Endodermal cell (in vitro differentiated cells): ENCODE results near the gene UBE2Q2. TPM values are rescaled to one million over a fixed set of nuclear protein-coding genes. Genes with fewer than 3 reads are reported as not detected.

ENCODE experiments used
- DNase-seq: peaks from one replicate; pipeline ENCODE4 v3.0.0-alpha.2; 2017
- H3K27ac ChIP-seq: 2 replicates; pipeline ENCODE4 v1.5.1; 2013; ENCODE audit warnings: mild to moderate bottlenecking, low read depth, low read length, moderate library complexity
- H3K27me3 ChIP-seq: 2 replicates; pipeline ENCODE4 v1.6.1; 2013; ENCODE audit warnings: mild to moderate bottlenecking, low read length, moderate library complexity; ENCODE audit not compliant: insufficient read depth, control insufficient read depth, poor library complexity, severe bottlenecking
- H3K36me3 ChIP-seq: 2 replicates; pipeline ENCODE4 v1.7.0; 2013; ENCODE audit warnings: mild to moderate bottlenecking, low read length, moderate library complexity; ENCODE audit not compliant: control insufficient read depth, insufficient read depth
- H3K4me1 ChIP-seq: one replicate; pipeline ENCODE4 v1.7.0; 2013; ENCODE audit warnings: low read length; ENCODE audit not compliant: control insufficient read depth, insufficient read depth
- H3K4me3 ChIP-seq: 2 replicates; pipeline ENCODE4 v1.5.1; 2013; ENCODE audit warnings: mild to moderate bottlenecking, low read length, moderate library complexity
- H3K9ac ChIP-seq: 2 replicates; pipeline ENCODE4 v1.6.1; 2013; ENCODE audit warnings: mild to moderate bottlenecking, low read length, moderate library complexity; ENCODE audit not compliant: poor library complexity, severe bottlenecking; ENCODE audit errors: extremely low read depth
- H3K9me3 ChIP-seq: 2 replicates; pipeline ENCODE4 v1.6.1; 2013; ENCODE audit warnings: mild to moderate bottlenecking, low read length, moderate library complexity; ENCODE audit not compliant: control insufficient read depth
- H3K27ac Mint-ChIP-seq: 2 replicates; pipeline ENCODE4 v1.8.0; 2020; ENCODE audit warnings: mixed read lengths
- H3K27me3 Mint-ChIP-seq: 2 replicates; pipeline ENCODE4 v1.8.0; 2021; ENCODE audit warnings: mild to moderate bottlenecking, mixed read lengths; ENCODE audit not compliant: insufficient read depth
- H3K36me3 Mint-ChIP-seq: 2 replicates; pipeline ENCODE4 v1.8.0; 2020; ENCODE audit warnings: low read depth, mixed read lengths
- H3K4me1 Mint-ChIP-seq: 2 replicates; pipeline ENCODE4 v1.8.0; 2020; ENCODE audit warnings: mixed read lengths
- H3K4me3 Mint-ChIP-seq: 2 replicates; pipeline ENCODE4 v1.8.0; 2020; ENCODE audit warnings: mild to moderate bottlenecking, moderate library complexity, mixed read lengths
- H3K9me3 Mint-ChIP-seq: 2 replicates; pipeline ENCODE4 v1.8.0; 2020; ENCODE audit warnings: mild to moderate bottlenecking, mixed read lengths
- WGBS, 2 experiments: methylation state at CpG; one replicate each; pipeline versions ENCODE4 v1.1.5 to v1.1.7; 2013; ENCODE audit warnings: missing lambda C conversion rate in 2 of 2, mixed read lengths in 1 of 2; ENCODE audit not compliant: insufficient coverage in 1 of 2, insufficient read length in 1 of 2; 5-methylcytosine and 5-hydroxymethylcytosine counted together
- total RNA-seq, 2 donors: library from RNA; stranded (reverse); fragmentation: NEBNext Ultra II Directional in 1 of 2; extraction: Animal tissue kit (Norgen Biotek cat#: 25700) in 1 of 2; gene quantifications; 2 replicates in 1 of 2; 3 replicates in 1 of 2; pipeline ENCODE4 v1.2.1, GENCODE V29; 2021
- TF ChIP-seq, protein P1 (sequence below): fragments of 200-600 bp; sonication (generic); conservative IDR thresholded peaks from 2 replicates; pipeline ENCODE4 v1.5.0; 2021; ENCODE audit warnings: antibody characterized with exemption, mild to moderate bottlenecking

UBE2Q2 gene
- total RNA-seq, 2 donors from 2014 or later, result 29.5 to 37.1 TPM

DNA sequence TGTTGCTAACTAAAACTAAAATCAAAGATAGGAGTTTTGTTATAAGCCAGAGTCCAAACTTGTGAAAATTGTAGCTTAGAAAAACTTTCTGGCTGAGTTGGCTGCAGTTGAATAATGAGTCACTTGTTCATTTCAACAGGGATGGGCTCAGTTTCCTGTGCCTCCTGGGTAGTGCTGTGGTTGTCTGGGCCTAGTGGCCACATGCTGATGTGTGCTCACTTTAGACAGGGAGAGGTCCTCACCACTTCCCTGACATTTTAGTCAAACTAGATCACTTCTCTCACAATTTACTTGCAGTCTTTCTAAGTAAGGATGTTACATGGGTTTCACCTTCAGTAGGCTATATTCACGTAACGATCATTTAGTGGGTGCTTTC is 6.3 kb upstream of the UBE2Q2 start:
- Histone ChIP-seq H3K4me1 (no peaks in the 10 kb centered on the region), H3K4me3 (no peak overlapping the region), H3K36me3 (no peaks in the 10 kb centered on the region), H3K27ac (no peak overlapping the region), H3K27me3 (no peaks in the 10 kb centered on the region), H3K9me3 (no peaks in the 10 kb centered on the region), H3K9ac (no peak overlapping the region)
- H3K4me1 Mint-ChIP-seq, result peaks cover 8% of the 10 kb centered on the region
- WGBS, 2 experiments, result 84 to 96% methylated on average over 2 of the region's 2 CpGs
- H3K27me3 Mint-ChIP-seq, result peaks cover 11% of the 10 kb centered on the region
- H3K36me3 Mint-ChIP-seq, result no peaks in the 10 kb centered on the region
- no peak for DNase-seq
- TF ChIP-seq, protein P1, sequence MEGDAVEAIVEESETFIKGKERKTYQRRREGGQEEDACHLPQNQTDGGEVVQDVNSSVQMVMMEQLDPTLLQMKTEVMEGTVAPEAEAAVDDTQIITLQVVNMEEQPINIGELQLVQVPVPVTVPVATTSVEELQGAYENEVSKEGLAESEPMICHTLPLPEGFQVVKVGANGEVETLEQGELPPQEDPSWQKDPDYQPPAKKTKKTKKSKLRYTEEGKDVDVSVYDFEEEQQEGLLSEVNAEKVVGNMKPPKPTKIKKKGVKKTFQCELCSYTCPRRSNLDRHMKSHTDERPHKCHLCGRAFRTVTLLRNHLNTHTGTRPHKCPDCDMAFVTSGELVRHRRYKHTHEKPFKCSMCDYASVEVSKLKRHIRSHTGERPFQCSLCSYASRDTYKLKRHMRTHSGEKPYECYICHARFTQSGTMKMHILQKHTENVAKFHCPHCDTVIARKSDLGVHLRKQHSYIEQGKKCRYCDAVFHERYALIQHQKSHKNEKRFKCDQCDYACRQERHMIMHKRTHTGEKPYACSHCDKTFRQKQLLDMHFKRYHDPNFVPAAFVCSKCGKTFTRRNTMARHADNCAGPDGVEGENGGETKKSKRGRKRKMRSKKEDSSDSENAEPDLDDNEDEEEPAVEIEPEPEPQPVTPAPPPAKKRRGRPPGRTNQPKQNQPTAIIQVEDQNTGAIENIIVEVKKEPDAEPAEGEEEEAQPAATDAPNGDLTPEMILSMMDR, result no peak
- H3K27ac Mint-ChIP-seq, result no peak overlapping the region
- no peak overlapping the region for H3K4me3 Mint-ChIP-seq
- no peaks in the 10 kb centered on the region for H3K9me3 Mint-ChIP-seq

DNA sequence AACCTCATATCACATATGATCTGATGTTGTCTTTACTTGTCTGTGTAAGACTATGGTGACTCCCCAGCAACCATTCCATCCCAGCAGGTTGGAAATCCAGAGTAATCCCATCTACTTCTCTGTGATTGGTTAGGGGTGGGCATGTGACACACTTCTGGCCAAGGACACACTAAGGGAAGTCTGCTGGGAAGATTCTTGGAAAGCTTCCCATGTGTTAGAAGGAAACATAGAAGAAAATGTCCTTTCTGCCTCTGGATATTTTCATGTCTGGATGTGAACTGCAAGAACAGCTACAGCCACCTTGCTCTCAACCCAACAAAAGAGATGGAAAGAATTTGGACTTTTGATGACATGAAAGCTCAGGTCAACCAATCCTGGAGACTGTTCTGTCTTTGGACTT is 2.6 kb upstream of the UBE2Q2 start:
- H3K27ac ChIP-seq, result no peak overlapping the region
- no peak overlapping the region for H3K4me3 Mint-ChIP-seq
- no peak overlapping the region for H3K9ac ChIP-seq
- H3K27ac Mint-ChIP-seq, result no peak overlapping the region
- H3K4me3 ChIP-seq, result no peak overlapping the region
- TF ChIP-seq, protein P1, result no peak
- H3K27me3 Mint-ChIP-seq, result peaks cover 17% of the 10 kb centered on the region
- H3K9me3 Mint-ChIP-seq, result no peaks in the 10 kb centered on the region
- H3K9me3 ChIP-seq, result no peaks in the 10 kb centered on the region
- H3K36me3 Mint-ChIP-seq, result peaks cover 7% of the 10 kb centered on the region
- H3K36me3 ChIP-seq, result peaks cover 3% of the 10 kb centered on the region
- peaks cover 2% of the 10 kb centered on the region for H3K4me1 ChIP-seq
- H3K4me1 Mint-ChIP-seq, result peaks cover 14% of the 10 kb centered on the region
- H3K27me3 ChIP-seq, result no peaks in the 10 kb centered on the region
- peak; percentile 52 for DNase-seq

DNA sequence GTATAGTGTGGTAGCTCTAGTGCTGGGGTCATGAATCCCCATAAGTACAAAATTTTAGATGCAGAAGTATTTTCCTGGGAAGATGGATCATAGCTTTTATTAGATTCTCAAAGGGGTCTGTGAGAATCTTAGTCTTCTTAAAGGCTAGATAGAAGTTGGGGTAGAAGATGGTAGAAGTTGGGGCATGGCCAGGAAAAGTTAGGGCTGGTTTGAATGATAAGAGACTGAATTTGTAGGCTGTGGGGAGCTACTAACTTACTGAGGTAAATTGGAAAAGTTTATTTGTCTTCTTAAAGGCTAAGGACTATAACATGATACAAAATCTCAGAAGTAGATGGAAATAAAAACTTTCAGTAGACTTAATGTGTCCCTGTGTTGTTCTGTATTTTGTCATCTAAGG is 1.6 kb upstream of the UBE2Q2 start:
- TF ChIP-seq, protein P1, result no peak
- H3K4me1 Mint-ChIP-seq, result peaks cover 19% of the 10 kb centered on the region
- peaks cover 2% of the 10 kb centered on the region for H3K4me1 ChIP-seq
- no peak overlapping the region for H3K27ac ChIP-seq
- peaks cover 13% of the 10 kb centered on the region for H3K36me3 Mint-ChIP-seq
- no peak overlapping the region for H3K4me3 ChIP-seq
- H3K27ac Mint-ChIP-seq, result no peak overlapping the region
- H3K27me3 ChIP-seq, result no peaks in the 10 kb centered on the region
- H3K9me3 ChIP-seq, result no peaks in the 10 kb centered on the region
- H3K36me3 ChIP-seq, result peaks cover 11% of the 10 kb centered on the region
- peaks cover 17% of the 10 kb centered on the region for H3K27me3 Mint-ChIP-seq
- H3K9ac ChIP-seq, result no peak overlapping the region
- no peak for DNase-seq
- no peak overlapping the region for H3K4me3 Mint-ChIP-seq
- no peaks in the 10 kb centered on the region for H3K9me3 Mint-ChIP-seq
